ENCODE measurements around the gene ALDH9A1. TPM values are rescaled to one million over a fixed set of nuclear protein-coding genes. Genes with fewer than 3 reads are reported as not detected.

Gene ALDH9A1
- total RNA-seq, 1 donor from 2014 or later, result 77.3 TPM

DNA sequence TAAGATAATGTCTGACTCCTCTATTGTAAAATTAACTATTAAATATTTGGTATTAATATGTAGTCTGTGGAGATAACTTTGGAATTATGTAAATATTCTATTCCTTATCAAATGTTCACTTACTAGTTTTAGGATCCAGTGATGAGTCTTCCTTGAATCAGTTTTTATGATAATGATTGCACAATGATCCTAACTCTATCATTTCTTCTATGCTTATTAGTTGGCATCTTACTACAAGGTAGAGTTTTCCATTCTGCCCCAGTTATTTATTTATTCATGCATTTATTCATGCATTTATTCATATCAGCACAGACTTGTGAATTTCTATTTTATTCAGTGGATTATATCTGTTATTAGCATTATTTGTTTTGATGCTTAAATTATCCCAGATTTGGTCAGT, 74.7 kb downstream of the ALDH9A1 start:
- no peak for DNase-seq (ENCODE audit: low spot score)

GRCh38 chr1:165619647-165620151, 78.7 kb downstream of the ALDH9A1 start:
- DNase-seq (ENCODE audit: low spot score), result no peak

DNA sequence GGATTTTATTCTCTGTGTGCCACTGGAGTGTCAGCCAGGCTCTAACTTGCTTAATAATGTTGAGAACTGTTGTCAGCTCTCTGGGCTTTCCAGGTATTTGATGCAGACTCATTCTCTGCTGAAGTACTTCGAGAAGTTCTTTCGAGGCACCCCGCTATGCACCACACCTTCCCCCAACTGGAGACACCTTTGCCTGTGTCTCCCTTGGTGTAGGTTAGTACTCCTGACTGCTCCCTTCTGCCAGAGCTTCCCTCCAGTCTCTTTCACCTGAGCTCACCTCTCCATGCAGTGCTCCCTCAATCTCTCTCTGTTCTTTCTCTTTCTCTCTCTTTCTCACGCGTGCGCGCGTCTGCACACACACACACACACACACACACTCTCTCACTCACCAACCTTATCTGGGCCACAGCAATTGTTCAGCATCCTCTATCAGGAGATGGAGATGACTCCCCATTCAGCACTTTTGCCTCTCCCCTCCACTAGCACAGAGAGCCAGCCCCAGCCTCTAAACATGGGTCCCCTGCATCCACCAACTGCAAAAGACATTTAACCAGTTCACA, 81.3 kb downstream of the ALDH9A1 start:
- DNase-seq (ENCODE audit: low spot score), result no peak

DNA sequence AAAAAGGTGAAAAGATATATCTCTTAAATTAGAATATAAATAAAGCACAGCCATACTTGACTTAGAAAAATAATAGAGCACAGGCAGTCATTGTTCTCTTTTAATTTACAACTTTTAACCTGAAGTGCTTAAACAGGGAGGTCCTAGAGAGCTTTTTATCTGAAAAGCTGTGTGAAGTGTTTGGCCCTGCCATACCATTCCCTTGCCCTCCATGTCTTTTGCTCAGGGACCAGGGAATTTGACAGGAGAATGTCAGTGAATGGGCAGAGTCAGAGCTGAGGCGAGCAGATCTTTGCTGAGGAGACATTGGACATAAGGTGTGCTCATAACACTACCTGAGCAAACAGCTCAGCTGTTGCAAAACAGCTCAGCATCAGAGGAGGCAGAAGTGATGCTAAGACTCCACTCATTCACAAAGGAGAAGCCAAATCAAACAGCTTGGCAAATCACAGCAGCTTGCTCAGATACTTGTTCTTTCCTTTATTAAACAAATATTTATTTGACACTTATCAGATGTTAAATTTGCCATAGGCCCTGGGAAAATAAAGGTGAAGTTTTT, 82.2 kb downstream of the ALDH9A1 start:
- DNase-seq (ENCODE audit: low spot score), result no peak

Other genes with a start within 250 kb of the ALDH9A1 start
- not detected for gene LRRC52, start 154.6 kb downstream of the ALDH9A1 start, total RNA-seq
- 281 TPM for gene MGST3, start 67.3 kb downstream of the ALDH9A1 start, total RNA-seq
- 149 TPM for gene TMCO1, start 70.3 kb upstream of the ALDH9A1 start, total RNA-seq
- gene UCK2, start 129.1 kb upstream of the ALDH9A1 start, total RNA-seq, result 27.2 TPM